HG03045 (cell line): ENCODE data around the gene TMEM259.

ENCODE experiments used
- ATAC-seq: cut with Tn5 transposase; IDR thresholded peaks from one replicate; pipeline ENCODE4 v1.9.1; 2021; ENCODE audit warnings: mild to moderate bottlenecking, moderate library complexity; ENCODE audit not compliant: unreplicated experiment

The TMEM259 gene

GRCh38 chr19:964761-965694 is 55.9 kb downstream of the TMEM259 start:
- no peak for ATAC-seq

DNA sequence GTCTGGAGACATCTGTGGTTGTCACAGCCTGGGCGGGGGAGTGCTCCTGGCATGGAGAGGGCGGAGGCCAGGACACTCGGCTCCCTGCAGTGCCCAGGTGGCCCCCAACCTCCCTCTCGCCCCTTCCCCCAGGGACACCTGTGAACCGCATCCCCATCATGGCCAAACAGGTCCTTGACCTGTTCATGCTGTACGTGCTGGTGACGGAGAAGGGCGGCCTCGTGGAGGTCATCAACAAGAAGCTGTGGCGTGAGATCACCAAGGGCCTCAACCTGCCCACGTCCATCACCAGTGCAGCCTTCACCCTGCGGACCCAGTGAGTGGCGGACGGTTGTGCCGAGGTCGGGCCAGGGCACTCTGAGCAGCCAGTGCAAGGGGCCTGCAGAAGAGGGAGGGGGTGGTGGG is 56.8 kb downstream of the TMEM259 start:
- ATAC-seq: no peak

GRCh38 chr19:963486-963951 is 57.4 kb downstream of the TMEM259 start:
- ATAC-seq: no peak

DNA sequence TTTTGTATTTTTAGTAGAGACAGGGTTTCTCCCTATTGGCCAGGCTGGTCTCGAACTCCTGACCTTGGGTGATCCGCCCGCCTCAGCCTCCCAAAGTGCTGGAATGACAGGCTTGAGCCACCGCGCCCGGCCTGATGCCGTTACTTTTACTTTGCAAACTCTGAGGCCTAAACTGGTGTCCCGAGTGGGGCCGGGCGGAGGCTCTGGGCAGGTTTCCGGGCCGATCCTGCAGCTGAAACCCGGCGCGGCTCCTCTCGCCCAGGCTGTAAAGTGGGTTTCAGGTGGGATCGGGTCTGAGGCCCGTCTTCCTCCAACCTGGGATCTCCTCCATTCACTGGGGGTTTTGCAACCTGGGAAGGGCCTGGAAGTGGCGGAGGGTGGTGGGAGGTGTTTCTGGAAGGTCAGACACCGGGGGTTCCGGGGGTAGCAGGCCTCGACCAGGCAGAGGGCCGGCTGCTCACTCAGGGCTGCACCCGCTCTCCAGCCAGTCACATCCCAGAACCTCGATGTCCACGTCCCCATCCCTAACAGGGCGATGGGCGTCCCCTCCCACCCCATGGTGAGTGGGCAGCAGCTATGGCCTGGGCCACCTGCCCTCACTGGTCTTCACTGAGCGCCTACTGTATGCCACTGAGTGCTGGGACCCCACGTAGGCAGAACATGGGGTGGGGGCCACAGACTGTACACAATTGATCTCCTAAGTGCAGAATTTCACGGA is 58.1 kb downstream of the TMEM259 start:
- ATAC-seq: no peak

DNA sequence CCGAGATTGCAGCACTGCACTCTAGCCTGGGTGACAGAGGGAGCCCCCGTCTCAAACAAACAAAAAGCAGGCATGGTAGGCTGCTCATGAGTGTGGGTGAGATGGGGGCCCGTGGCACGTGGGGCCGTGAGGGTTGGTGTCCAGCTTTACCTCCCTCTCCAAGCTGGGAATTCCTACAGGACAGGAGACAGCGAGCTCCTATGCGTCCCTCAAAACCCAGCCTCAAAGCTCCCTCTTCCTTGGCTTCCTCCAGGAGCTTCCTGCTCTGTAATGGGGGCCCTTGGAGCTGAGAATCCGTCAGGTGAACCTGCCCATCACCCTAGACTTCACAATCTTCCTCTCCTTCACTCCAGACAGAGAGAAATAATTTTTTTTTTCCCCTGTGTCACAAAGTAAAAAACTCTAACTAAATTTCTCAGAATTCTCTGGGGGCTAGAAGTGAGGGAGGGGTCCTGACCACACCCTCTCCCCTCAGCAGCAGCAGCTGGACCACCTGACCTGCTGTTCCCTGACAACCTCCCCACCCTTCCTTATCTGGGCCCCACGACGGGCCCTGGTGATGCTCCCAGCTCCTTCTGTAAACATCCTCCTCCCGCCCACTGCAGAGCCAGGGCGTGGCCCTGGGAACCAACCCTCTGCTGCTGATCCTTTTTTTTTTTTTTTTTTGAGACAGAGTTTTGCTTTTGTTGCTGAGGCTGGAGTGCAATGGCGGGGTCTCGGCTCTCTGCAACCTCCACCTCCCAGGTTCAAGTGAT is 58.9 kb downstream of the TMEM259 start:
- no peak for ATAC-seq

- no peak for ATAC-seq
These were observed 60.4 kb downstream of the TMEM259 start for GRCh38 chr19:960601-960938.

DNA sequence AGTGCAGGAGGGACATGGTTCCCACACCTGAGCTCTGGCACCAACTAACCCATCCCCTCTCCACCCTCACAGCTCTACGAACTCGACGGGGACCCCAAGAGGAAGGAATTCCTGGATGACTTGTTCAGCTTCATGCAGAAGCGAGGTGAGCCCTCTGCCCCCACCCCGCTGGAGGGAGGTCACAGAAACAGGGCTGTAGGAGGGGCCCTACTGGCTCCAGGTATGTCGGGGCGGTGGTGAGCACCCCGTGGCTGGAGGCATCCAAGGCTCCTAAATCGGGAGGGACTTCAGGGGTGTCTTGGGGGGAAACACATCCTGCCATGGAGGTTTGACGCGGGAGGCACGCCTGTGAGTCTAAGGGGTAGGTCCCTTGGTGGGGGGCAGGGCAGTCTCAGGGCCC is 60.9 kb downstream of the TMEM259 start:
- ATAC-seq: no peak
